Calu3 (cell line): ENCODE measurements around the gene LSMEM2. TPM values are rescaled to one million over a fixed set of nuclear protein-coding genes. Genes with fewer than 3 reads are reported as not detected.

Source experiments
- BruUV-seq: library from RNA; stranded (reverse); fragments of 400-500 nt; replicated peaks from 2 replicates; lab custom pipeline; 2021; lab: Mats Ljungman, UMichigan
- CTCF ChIA-PET: fragments of 300-600 bp; sonication (Branson Sonifier 250); formaldehyde crosslinking; loops from one replicate; lab custom pipeline; 2022; ENCODE audit warnings: antibody characterized with exemption; lab: Charles Lee
- DNase-seq: peaks from one replicate; pipeline ENCODE4 v3.0.0; 2022
- H3K27ac Mint-ChIP-seq: one replicate; pipeline ENCODE4 v1.8.0; 2022; ENCODE audit warnings: mixed read lengths; ENCODE audit not compliant: unreplicated experiment
- H3K27me3 Mint-ChIP-seq: one replicate; pipeline ENCODE4 v1.8.0; 2022; ENCODE audit warnings: mixed read lengths; ENCODE audit not compliant: unreplicated experiment
- H3K36me3 Mint-ChIP-seq: one replicate; pipeline ENCODE4 v1.8.0; 2022; ENCODE audit warnings: mild to moderate bottlenecking, moderate library complexity, mixed read lengths; ENCODE audit not compliant: insufficient read depth, unreplicated experiment
- H3K4me1 Mint-ChIP-seq: one replicate; pipeline ENCODE4 v1.8.0; 2022; ENCODE audit warnings: mild to moderate bottlenecking, low read depth, mixed read lengths; ENCODE audit not compliant: unreplicated experiment
- H3K4me3 Mint-ChIP-seq: one replicate; pipeline ENCODE4 v1.8.0; 2022; ENCODE audit warnings: mild to moderate bottlenecking, low read depth, moderate library complexity, mixed read lengths; ENCODE audit not compliant: unreplicated experiment
- H3K9me3 Mint-ChIP-seq: one replicate; pipeline ENCODE4 v1.8.0; 2022; ENCODE audit warnings: low read depth, mixed read lengths; ENCODE audit not compliant: unreplicated experiment
- CTCF ChIP-seq: fragments of 200-600 bp; IDR thresholded peaks from one replicate; pipeline ENCODE4 v1.8.0; 2022; ENCODE audit warnings: antibody characterized with exemption; ENCODE audit not compliant: unreplicated experiment
- intact Hi-C: fragments of 100-400 bp; cut with micrococcal nuclease; formaldehyde crosslinking; loops from one replicate; pipeline ENCODE4 v1.10.0; 2022; ENCODE audit not compliant: unreplicated experiment
- total RNA-seq: library from RNA; stranded (reverse); gene quantifications from 2 replicates; pipeline ENCODE4 v1.2.3, GENCODE V29; 2022

LSMEM2 gene
- total RNA-seq, 1 experiment from 2014 or later, result not detected

- CTCF ChIA-PET, result no interaction called here
- peak overlapping the region; percentile 85 for H3K27ac Mint-ChIP-seq
- H3K9me3 Mint-ChIP-seq, result no peaks in the 10 kb centered on the region
- H3K36me3 Mint-ChIP-seq, result peaks cover 28% of the 10 kb centered on the region
- peak overlapping the region; percentile 96 for H3K4me3 Mint-ChIP-seq
- DNase-seq, result no peak
- no peaks in the 10 kb centered on the region for H3K27me3 Mint-ChIP-seq
- H3K4me1 Mint-ChIP-seq, result peaks cover 25% of the 10 kb centered on the region
- BruUV-seq, result no TSS peak
- TF ChIP-seq CTCF, result no peak
- intact Hi-C loops, result no loop called here
These were observed 19.2 kb downstream of the LSMEM2 start for GRCh38 chr3:50297896-50298725.

DNA sequence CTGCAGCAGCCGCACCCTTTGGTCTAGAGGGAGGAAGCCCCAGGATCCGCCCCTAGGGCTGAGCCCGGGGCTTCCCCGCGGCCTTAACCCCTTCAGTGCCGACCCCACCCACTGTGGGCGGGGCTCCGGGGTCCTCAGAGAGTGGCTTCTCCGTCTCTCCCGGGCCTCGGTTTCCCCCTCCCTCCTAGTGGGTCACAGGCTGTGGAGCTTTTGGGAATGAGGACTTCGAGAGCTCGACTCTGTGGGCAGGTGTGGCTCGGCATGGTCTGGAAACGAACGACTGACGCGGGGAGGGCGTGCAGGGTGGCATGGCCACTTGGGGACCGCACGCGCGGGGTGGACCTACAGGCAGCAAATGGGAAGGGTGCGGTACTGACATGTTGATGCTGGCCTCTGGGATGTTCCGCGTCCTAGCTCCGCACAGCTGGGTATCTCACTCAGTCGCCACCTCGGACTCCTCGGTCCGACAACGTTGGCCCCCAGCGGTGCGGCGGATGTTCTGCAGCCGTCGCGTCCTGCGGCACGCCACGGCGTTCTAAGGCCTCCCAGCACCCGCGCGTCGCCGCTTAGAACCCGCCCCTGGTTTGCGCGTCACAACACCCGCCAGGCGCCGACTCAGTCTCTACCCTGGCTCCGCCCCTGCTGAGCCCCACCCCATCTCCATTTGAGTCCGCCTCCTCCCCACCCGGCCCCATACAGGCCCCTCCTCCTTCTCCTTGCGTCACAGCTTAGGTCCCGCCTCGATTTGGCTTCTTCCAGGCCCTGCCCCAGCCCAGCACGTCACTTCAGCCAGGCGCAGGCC lies 20.1 kb downstream of the LSMEM2 start, which contains the start of the genes HYAL3 and NAA80:
TSS of gene HYAL3 (minus strand) at position 570 of the 802 bp plus-strand sequence. CDS start 3,803 bp downstream, outside the sequence.
TSS of gene NAA80 (minus strand) at position 570 of the 802 bp plus-strand sequence. CDS start 1,942 bp downstream, outside the sequence.
- Mint-ChIP-seq H3K4me1 (peaks cover 24% of the 10 kb centered on the region), H3K27ac (peak within 1 kb of the TSS; percentile 85), H3K27me3 (no peaks in the 10 kb centered on the region), H3K9me3 (no peaks in the 10 kb centered on the region), H3K4me3 (peak within 1 kb of the TSS; percentile 96), H3K36me3 (peaks cover 28% of the 10 kb centered on the region)
- intact Hi-C loops, result no loop called here
- TSS peak; percentile 38 for BruUV-seq
- peak; percentile 46 for TF ChIP-seq CTCF
- DNase-seq, result peak; percentile 99
- CTCF ChIA-PET, result interaction anchor here (0.6 to 1.6 kb wide), 7 partner anchors 18 to 72 kb away, joined by 3 to 7 read pairs (median 5); no protein-coding TSS in a partner anchor

DNA sequence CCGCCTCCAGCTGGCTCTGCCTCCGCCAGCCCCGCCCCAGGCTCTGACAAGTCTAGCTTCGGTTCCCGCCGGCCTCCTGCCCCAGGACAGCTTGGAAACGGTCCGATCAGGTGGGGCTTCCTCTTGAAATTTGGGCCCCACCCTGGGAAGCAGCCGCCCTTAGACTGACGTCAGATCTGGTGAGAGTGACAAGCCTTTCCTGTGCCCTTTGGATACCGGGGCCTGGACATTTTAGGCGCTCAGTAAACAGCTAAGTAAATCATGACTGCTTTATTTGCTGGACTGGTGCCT lies 20.7 kb downstream of the LSMEM2 start:
- no peak for TF ChIP-seq CTCF
- peaks cover 28% of the 10 kb centered on the region for H3K36me3 Mint-ChIP-seq
- peak overlapping the region; percentile 85 for H3K27ac Mint-ChIP-seq
- peak overlapping the region; percentile 96 for H3K4me3 Mint-ChIP-seq
- no peaks in the 10 kb centered on the region for H3K9me3 Mint-ChIP-seq
- no peak for DNase-seq
- CTCF ChIA-PET, result interaction anchor here (0.8 to 1.6 kb wide), 6 partner anchors 17 to 73 kb away, joined by 3 to 6 read pairs (median 4); no protein-coding TSS in a partner anchor
- H3K27me3 Mint-ChIP-seq, result no peaks in the 10 kb centered on the region
- peaks cover 24% of the 10 kb centered on the region for H3K4me1 Mint-ChIP-seq
- intact Hi-C loops, result no loop called here
- BruUV-seq, result no TSS peak

GRCh38 chr3:50299929-50300680 lies 21.2 kb downstream of the LSMEM2 start:
- TF ChIP-seq CTCF, result no peak
- peak overlapping the region; percentile 85 for H3K27ac Mint-ChIP-seq
- no peaks in the 10 kb centered on the region for H3K9me3 Mint-ChIP-seq
- BruUV-seq, result TSS peak; percentile 96
- intact Hi-C loops, result no loop called here
- H3K27me3 Mint-ChIP-seq, result no peaks in the 10 kb centered on the region
- CTCF ChIA-PET, result interaction anchor here (0.8 to 1.6 kb wide), 6 partner anchors 17 to 74 kb away, joined by 3 to 6 read pairs (median 4); no protein-coding TSS in a partner anchor
- H3K4me3 Mint-ChIP-seq, result peak overlapping the region; percentile 96
- no peak for DNase-seq
- peaks cover 24% of the 10 kb centered on the region for H3K4me1 Mint-ChIP-seq
- peaks cover 28% of the 10 kb centered on the region for H3K36me3 Mint-ChIP-seq
